ENCODE data around the gene MTLN.
"Not testable (repeated sequence)": the region's sequence is repeated elsewhere in the genome, so short reads cannot be mapped to it uniquely, and the experiment has no call there.

The MTLN gene

GRCh38 chr2:110215566-110216158, 3.3 kb upstream of the MTLN start:
- peaks cover 13% of the 10 kb centered on the region for H3K4me1 Mint-ChIP-seq (ENCODE audit: low read depth)
- no peak overlapping the region for H3K27ac Mint-ChIP-seq
- H3K4me3 Mint-ChIP-seq, result no peak overlapping the region
- H3K27me3 Mint-ChIP-seq, result peaks cover 50% of the 10 kb centered on the region
- peaks cover 9% of the 10 kb centered on the region for H3K36me3 Mint-ChIP-seq (ENCODE audit: low read depth)
- H3K9me3 Mint-ChIP-seq, result peaks cover 4% of the 10 kb centered on the region

GRCh38 chr2:110215091-110215490, 2.7 kb upstream of the MTLN start:
- Mint-ChIP-seq H3K4me3 (no peak overlapping the region), H3K27ac (no peak overlapping the region), H3K9me3 (peaks cover 4% of the 10 kb centered on the region), H3K27me3 (peaks cover 45% of the 10 kb centered on the region), H3K36me3 (ENCODE audit: low read depth) (peaks cover 13% of the 10 kb centered on the region), H3K4me1 (ENCODE audit: low read depth) (peaks cover 15% of the 10 kb centered on the region)

GRCh38 chr2:110213522-110213921, 1.2 kb upstream of the MTLN start:
- H3K9me3 Mint-ChIP-seq, H3K27ac Mint-ChIP-seq: not testable (repeated sequence)
- H3K27me3 Mint-ChIP-seq, result peaks cover 34% of the 10 kb centered on the region
- H3K36me3 Mint-ChIP-seq (ENCODE audit: low read depth), result peaks cover 27% of the 10 kb centered on the region
- H3K4me1 Mint-ChIP-seq (ENCODE audit: low read depth), result peaks cover 24% of the 10 kb centered on the region
- peak overlapping the region; percentile 9 for H3K4me3 Mint-ChIP-seq

- Mint-ChIP-seq H3K4me1 (ENCODE audit: low read depth) (peaks cover 32% of the 10 kb centered on the region), H3K27ac (peak overlapping the region; percentile 69), H3K4me3 (peak overlapping the region; percentile 82), H3K36me3 (ENCODE audit: low read depth) (peaks cover 22% of the 10 kb centered on the region), H3K9me3 (no peaks in the 10 kb centered on the region), H3K27me3 (no peaks in the 10 kb centered on the region)
Observed at GRCh38 chr2:110205660-110206455, 6.5 kb downstream of the MTLN start.

- peaks cover 25% of the 10 kb centered on the region for H3K4me1 Mint-ChIP-seq (ENCODE audit: low read depth)
- H3K9me3 Mint-ChIP-seq, result no peaks in the 10 kb centered on the region
- H3K27me3 Mint-ChIP-seq, result no peaks in the 10 kb centered on the region
Observed at GRCh38 chr2:110204408-110205385, 7.7 kb downstream of the MTLN start, which contains the start of gene NPHP1. NPHP1 (minus strand) TSS chr2:110205013; CDS start chr2:110204968, 45 bp downstream.

DNA sequence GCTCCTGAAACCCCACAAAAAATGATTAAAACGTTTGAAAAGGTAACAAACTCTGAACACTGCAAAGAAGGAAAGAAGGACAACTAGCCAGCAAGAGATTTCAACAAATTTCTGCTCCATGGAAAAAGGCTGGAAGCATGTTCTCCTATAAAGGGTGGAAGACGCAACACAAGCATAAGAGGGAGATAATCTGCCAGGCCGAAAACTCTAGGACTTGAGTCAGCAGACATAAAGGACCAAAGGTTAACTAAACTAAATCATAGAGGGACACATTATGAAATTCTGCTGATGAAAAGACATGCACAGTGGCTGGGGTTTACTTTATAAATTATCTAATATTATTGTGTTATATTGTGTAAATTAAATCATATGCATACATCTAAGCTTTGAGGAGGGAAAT, 14.3 kb downstream of the MTLN start:
- no peaks in the 10 kb centered on the region for H3K9me3 Mint-ChIP-seq
- no peak overlapping the region for H3K27ac Mint-ChIP-seq
- H3K4me3 Mint-ChIP-seq, result no peak overlapping the region
- no peaks in the 10 kb centered on the region for H3K27me3 Mint-ChIP-seq
- no peaks in the 10 kb centered on the region for H3K36me3 Mint-ChIP-seq (ENCODE audit: low read depth)
- no peaks in the 10 kb centered on the region for H3K4me1 Mint-ChIP-seq (ENCODE audit: low read depth)

More at GRCh38 chr2:110204408-110205385, 7.7 kb downstream of the MTLN start, which contains the start of gene NPHP1:
- peak within 1 kb of the TSS; percentile 82 for H3K4me3 Mint-ChIP-seq
- peaks cover 15% of the 10 kb centered on the region for H3K36me3 Mint-ChIP-seq (ENCODE audit: low read depth)
- peak within 1 kb of the TSS; percentile 69 for H3K27ac Mint-ChIP-seq

DNA sequence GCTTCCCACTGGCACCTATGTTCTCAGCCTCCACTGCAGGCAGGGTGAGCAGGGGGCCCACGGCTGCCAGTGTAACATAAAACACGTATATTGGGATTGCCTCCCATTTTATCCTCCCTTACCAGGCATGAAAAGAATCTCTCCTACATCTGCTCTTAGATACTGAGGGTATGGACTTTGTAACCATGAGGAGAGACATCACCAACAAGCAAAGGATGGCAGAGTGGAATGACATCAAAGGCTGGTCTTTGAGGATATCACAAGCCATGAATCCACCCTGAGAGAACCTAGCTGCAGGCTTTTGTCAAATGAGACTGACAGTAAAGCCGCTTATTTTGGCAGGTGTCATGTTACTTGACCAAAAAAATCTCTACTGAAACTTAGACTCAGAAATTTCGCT, 14.9 kb downstream of the MTLN start:
- Mint-ChIP-seq H3K9me3 (no peaks in the 10 kb centered on the region), H3K4me3 (no peak overlapping the region), H3K27ac (no peak overlapping the region)

GRCh38 chr2:110190169-110190568, 22.2 kb downstream of the MTLN start:
- not testable (repeated sequence) for H3K4me3 Mint-ChIP-seq; H3K4me1 Mint-ChIP-seq (ENCODE audit: low read depth); H3K27ac Mint-ChIP-seq; H3K27me3 Mint-ChIP-seq; H3K36me3 Mint-ChIP-seq (ENCODE audit: low read depth); H3K9me3 Mint-ChIP-seq

More for the DNA sequence above, 14.9 kb downstream of the MTLN start:
- H3K36me3 Mint-ChIP-seq (ENCODE audit: low read depth), result no peaks in the 10 kb centered on the region
- no peaks in the 10 kb centered on the region for H3K27me3 Mint-ChIP-seq
- H3K4me1 Mint-ChIP-seq (ENCODE audit: low read depth), result no peaks in the 10 kb centered on the region

DNA sequence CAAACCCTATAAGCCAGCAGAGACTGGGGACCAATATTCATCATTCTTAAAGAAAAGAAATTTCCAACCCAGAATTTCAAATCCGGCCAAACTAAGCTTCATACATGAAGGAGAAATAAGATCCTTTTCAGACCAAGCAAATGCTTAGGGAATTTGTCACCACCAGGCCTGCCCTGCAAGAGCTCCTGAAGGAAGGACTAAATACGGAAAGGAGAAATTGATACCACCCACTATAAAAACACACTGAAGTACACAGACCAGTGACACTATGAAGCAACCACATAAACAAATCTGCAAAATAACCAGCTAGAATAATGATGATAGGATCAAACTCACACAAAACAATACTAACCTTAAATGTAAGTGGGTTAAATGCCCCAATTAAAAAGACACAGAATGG, 29.9 kb downstream of the MTLN start:
- Mint-ChIP-seq H3K4me1 (ENCODE audit: low read depth) (no peaks in the 10 kb centered on the region), H3K4me3 (no peak overlapping the region), H3K27ac (no peak overlapping the region), H3K27me3 (peaks cover 26% of the 10 kb centered on the region), H3K9me3 (peaks cover 23% of the 10 kb centered on the region), H3K36me3 (ENCODE audit: low read depth) (peaks cover 4% of the 10 kb centered on the region)

GRCh38 chr2:110180036-110180435, 32.3 kb downstream of the MTLN start:
- Mint-ChIP-seq H3K27ac (no peak overlapping the region), H3K4me3 (no peak overlapping the region), H3K4me1 (ENCODE audit: low read depth) (no peaks in the 10 kb centered on the region), H3K36me3 (ENCODE audit: low read depth) (peaks cover 4% of the 10 kb centered on the region), H3K27me3 (peaks cover 24% of the 10 kb centered on the region), H3K9me3 (peaks cover 18% of the 10 kb centered on the region)

DNA sequence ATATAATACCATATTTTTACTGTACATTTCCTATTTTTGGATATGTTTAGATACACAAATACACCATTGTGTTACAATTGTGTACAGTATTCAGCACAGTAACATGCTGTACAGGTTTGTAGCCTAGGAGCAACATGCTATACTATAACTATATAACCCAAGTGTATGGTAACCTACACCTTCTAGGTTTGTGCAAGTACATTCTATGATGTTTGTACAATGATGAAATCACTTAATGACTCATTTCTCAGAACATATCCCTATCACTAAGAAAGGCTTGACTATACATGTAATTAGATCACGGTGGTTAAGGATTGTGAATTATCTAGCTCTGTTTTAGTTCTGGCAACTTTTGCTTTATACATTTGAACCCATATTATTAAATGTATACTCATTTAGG, 38.8 kb downstream of the MTLN start:
- no peaks in the 10 kb centered on the region for H3K9me3 Mint-ChIP-seq
- H3K36me3 Mint-ChIP-seq (ENCODE audit: low read depth), result no peaks in the 10 kb centered on the region
- peaks cover 5% of the 10 kb centered on the region for H3K4me1 Mint-ChIP-seq (ENCODE audit: low read depth)
- H3K4me3 Mint-ChIP-seq, result no peak overlapping the region
- no peak overlapping the region for H3K27ac Mint-ChIP-seq
- peaks cover 6% of the 10 kb centered on the region for H3K27me3 Mint-ChIP-seq

DNA sequence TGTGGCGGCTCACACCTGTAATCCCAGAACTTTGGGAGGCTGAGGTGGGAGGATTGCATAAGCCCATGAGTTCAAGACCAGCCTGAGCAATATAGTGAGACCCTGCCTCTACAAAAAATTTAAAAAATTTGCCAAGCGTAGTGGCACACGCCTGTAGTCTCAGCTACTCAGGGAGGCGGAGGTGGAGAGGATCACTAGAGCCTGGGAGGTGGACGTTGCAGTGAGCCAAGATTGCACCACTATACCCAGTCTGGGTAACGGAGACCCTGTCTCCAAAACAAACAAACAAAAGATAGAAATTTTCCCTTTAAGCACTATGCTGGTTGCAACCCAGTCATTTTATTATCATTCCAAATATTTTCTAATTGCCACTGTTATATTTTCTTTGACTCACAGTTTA, 39.8 kb downstream of the MTLN start:
- H3K27me3 Mint-ChIP-seq, result peaks cover 6% of the 10 kb centered on the region
- H3K9me3 Mint-ChIP-seq, result no peaks in the 10 kb centered on the region
- no peak overlapping the region for H3K27ac Mint-ChIP-seq
- peaks cover 5% of the 10 kb centered on the region for H3K4me1 Mint-ChIP-seq (ENCODE audit: low read depth)
- H3K36me3 Mint-ChIP-seq (ENCODE audit: low read depth), result no peaks in the 10 kb centered on the region
- no peak overlapping the region for H3K4me3 Mint-ChIP-seq

DNA sequence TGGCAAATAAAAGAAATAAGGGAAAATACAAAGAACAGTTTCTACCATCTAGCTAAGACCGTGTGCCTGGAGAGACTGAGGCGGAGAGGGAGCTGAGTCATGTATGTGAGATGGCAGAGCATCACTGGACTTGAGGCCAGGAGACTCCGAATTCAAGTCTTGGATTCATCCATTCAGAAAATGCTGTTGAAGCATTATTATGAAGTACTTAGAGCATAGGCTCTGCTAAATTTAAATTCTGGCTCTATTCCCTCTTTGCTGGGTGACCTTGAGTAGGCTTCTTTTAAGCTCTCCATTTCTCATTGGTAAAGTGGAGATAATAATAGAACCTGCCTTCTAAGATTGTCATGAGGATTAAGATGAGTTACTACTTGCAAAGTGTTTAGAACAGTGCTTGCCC, 42.2 kb downstream of the MTLN start:
- H3K9me3 Mint-ChIP-seq, result no peaks in the 10 kb centered on the region
- H3K27ac Mint-ChIP-seq, result no peak overlapping the region
- H3K36me3 Mint-ChIP-seq (ENCODE audit: low read depth), result no peaks in the 10 kb centered on the region
- H3K4me3 Mint-ChIP-seq, result no peak overlapping the region
- H3K27me3 Mint-ChIP-seq, result peaks cover under 1% of the 10 kb centered on the region
- peaks cover 5% of the 10 kb centered on the region for H3K4me1 Mint-ChIP-seq (ENCODE audit: low read depth)

DNA sequence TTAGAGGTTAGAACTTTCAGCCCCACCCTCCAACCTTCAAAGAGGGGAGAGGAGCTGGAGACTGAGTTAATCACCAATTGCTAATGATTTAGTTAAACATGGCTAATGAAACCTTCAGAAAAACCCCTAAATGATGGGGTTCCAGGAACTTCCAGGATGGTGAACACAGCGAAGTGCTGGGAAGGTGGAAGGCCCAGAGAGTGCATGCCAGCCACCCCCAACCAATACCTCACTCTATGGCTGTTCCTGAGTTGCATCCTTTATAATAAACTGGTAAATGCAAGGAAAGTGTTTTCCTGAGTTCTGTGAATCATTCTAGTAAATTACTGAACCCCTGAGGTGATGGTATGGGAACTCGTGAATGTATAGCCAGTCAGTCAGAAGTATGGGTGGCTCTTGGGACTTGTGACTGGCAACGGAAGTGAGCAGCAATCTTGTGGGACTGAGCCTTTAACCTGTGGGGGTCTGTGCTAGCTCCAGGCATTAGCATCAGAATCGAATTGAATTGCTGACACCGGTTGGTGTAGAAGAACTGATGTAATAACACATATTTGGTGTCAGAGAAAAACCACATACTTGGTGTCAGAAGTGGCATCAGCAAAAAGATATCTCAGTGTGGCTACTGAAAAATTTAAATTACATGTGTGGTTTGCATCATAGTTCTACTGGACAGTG, 44.9 kb downstream of the MTLN start:
- no peaks in the 10 kb centered on the region for H3K36me3 Mint-ChIP-seq (ENCODE audit: low read depth)
- H3K9me3 Mint-ChIP-seq, result no peaks in the 10 kb centered on the region
- peaks cover 4% of the 10 kb centered on the region for H3K27me3 Mint-ChIP-seq
- no peak overlapping the region for H3K4me3 Mint-ChIP-seq
- peaks cover 5% of the 10 kb centered on the region for H3K4me1 Mint-ChIP-seq (ENCODE audit: low read depth)
- H3K27ac Mint-ChIP-seq, result no peak overlapping the region
